ENCODE measurements around the gene XYLT1.

Gene XYLT1

DNA sequence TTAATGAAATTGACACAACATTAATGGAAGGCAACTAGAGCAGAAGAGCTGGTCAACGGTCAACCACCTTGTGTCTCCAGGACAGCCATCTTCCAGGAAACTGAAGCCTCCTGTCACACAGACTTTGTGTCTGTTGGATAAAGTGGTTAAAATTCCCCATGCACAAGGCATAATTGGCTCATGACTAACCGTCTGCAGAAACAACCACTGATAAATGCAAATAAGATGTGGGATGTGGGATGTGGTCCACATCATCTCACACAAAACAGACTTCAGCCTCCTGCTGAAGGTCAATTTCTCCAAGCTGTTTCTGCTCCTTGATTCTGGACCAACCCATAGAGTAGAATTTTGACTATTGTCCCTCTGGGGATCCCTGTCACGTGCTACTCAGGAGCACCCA is 26.9 kb upstream of the XYLT1 start:
- Histone ChIP-seq H3K27me3 (ENCODE audit: insufficient read depth, low read depth) (no peaks in the 10 kb centered on the region), H3K36me3 (ENCODE audit: insufficient read depth) (no peaks in the 10 kb centered on the region), H4K20me1 (ENCODE audit: insufficient read depth) (no peaks in the 10 kb centered on the region), H3K79me2 (ENCODE audit: insufficient read depth, low read depth) (no peaks in the 10 kb centered on the region), H3K9ac (no peak overlapping the region), H3K4me1 (ENCODE audit: low read depth, poor library complexity, severe bottlenecking) (no peaks in the 10 kb centered on the region), H3K4me2 (no peak overlapping the region), H3K4me3 (IDR thresholded peaks at IDR 0.05; ENCODE audit: insufficient read depth, low read depth, low read length) (no peak overlapping the region), H3K27ac (no peak overlapping the region), H2AFZ (ENCODE audit: low read depth) (no peak overlapping the region)
- TF ChIP-seq, protein P1, sequence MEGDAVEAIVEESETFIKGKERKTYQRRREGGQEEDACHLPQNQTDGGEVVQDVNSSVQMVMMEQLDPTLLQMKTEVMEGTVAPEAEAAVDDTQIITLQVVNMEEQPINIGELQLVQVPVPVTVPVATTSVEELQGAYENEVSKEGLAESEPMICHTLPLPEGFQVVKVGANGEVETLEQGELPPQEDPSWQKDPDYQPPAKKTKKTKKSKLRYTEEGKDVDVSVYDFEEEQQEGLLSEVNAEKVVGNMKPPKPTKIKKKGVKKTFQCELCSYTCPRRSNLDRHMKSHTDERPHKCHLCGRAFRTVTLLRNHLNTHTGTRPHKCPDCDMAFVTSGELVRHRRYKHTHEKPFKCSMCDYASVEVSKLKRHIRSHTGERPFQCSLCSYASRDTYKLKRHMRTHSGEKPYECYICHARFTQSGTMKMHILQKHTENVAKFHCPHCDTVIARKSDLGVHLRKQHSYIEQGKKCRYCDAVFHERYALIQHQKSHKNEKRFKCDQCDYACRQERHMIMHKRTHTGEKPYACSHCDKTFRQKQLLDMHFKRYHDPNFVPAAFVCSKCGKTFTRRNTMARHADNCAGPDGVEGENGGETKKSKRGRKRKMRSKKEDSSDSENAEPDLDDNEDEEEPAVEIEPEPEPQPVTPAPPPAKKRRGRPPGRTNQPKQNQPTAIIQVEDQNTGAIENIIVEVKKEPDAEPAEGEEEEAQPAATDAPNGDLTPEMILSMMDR (conservative IDR thresholded peaks at IDR 0.05; ENCODE audit: low read depth, low read length), result no peak

DNA sequence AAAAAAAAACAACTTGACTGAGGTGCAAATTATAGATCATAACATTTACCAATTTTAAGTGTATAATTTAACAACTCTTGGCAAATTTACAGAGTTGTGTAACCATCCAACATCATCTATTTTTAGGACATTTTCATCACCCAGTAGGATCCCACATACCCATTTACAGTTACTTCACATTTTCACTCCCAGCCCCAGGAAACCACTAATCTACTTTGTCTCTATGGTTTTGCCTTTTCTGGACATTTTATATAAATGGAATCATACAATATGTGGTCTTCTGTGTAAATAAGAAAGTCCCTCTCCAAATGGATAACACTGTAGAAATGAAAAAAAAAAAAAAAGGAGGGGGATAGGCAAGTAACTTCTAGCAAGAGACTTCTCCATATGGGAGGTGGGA is 26.1 kb upstream of the XYLT1 start:
- TF ChIP-seq, protein P1 (conservative IDR thresholded peaks at IDR 0.05; ENCODE audit: low read depth, low read length), result no peak
- H2AFZ ChIP-seq (ENCODE audit: low read depth), result no peak overlapping the region
- H3K4me3 ChIP-seq (IDR thresholded peaks at IDR 0.05; ENCODE audit: insufficient read depth, low read depth, low read length), result no peak overlapping the region
- no peak overlapping the region for H3K27ac ChIP-seq
- no peaks in the 10 kb centered on the region for H3K36me3 ChIP-seq (ENCODE audit: insufficient read depth)
- no peaks in the 10 kb centered on the region for H3K4me1 ChIP-seq (ENCODE audit: low read depth, poor library complexity, severe bottlenecking)
- H4K20me1 ChIP-seq (ENCODE audit: insufficient read depth), result no peaks in the 10 kb centered on the region
- no peaks in the 10 kb centered on the region for H3K27me3 ChIP-seq (ENCODE audit: insufficient read depth, low read depth)
- H3K4me2 ChIP-seq, result no peak overlapping the region
- H3K9ac ChIP-seq, result no peak overlapping the region
- H3K79me2 ChIP-seq (ENCODE audit: insufficient read depth, low read depth), result no peaks in the 10 kb centered on the region

DNA sequence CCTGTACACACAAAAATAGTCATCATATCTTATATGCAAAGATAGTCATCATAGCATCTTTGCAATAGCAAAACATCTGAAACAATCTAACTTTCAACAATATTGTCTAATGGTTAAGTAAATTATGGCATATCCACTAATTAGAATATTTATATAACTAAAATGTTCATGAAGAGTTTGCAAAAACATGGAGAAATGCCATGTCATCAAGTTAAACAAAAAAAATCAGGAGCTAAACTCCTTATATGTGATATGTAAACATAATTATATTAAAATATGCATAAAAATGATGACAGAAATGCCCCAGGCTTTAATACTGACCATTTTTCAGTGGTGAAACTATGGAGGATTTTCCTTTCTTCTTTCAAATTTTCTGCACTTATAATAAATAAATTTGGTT is 22.3 kb upstream of the XYLT1 start:
- Histone ChIP-seq H4K20me1 (ENCODE audit: insufficient read depth) (no peaks in the 10 kb centered on the region), H3K27me3 (ENCODE audit: insufficient read depth, low read depth) (no peaks in the 10 kb centered on the region), H3K36me3 (ENCODE audit: insufficient read depth) (no peaks in the 10 kb centered on the region), H3K4me1 (ENCODE audit: low read depth, poor library complexity, severe bottlenecking) (no peaks in the 10 kb centered on the region), H3K27ac (no peak overlapping the region), H2AFZ (ENCODE audit: low read depth) (no peak overlapping the region), H3K4me3 (IDR thresholded peaks at IDR 0.05; ENCODE audit: insufficient read depth, low read depth, low read length) (no peak overlapping the region), H3K9ac (no peak overlapping the region), H3K79me2 (ENCODE audit: insufficient read depth, low read depth) (no peaks in the 10 kb centered on the region), H3K4me2 (no peak overlapping the region)
- TF ChIP-seq, protein P1 (conservative IDR thresholded peaks at IDR 0.05; ENCODE audit: low read depth, low read length), result no peak

DNA sequence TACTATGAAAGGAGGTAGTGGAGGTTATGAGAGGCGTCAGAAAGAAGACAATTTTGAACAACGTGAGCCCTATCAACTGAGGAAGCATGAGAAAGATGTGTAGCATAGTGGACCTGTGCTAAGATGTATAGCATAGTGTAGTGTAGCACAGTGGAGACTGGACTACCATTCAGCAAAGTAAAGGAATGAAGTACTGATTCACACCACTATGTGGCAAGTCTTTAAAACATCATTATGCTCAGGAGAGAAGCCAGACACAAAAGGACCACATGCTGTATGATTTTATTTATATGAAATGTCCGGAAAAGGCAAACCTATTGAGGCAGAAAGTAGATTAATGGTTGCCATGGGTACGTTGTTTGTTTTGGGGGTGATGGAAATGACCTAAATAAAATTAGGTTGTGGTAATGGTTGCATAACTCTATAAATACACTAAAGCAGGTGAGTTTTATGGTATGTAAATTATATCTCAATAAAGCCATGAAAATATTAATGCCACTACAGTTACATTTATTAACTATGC is 20.4 kb upstream of the XYLT1 start:
- H3K4me2 ChIP-seq, result no peak overlapping the region
- no peak overlapping the region for H3K27ac ChIP-seq
- H4K20me1 ChIP-seq (ENCODE audit: insufficient read depth), result no peaks in the 10 kb centered on the region
- no peaks in the 10 kb centered on the region for H3K27me3 ChIP-seq (ENCODE audit: insufficient read depth, low read depth)
- no peak overlapping the region for H2AFZ ChIP-seq (ENCODE audit: low read depth)
- no peaks in the 10 kb centered on the region for H3K79me2 ChIP-seq (ENCODE audit: insufficient read depth, low read depth)
- TF ChIP-seq, protein P1 (conservative IDR thresholded peaks at IDR 0.05; ENCODE audit: low read depth, low read length), result no peak
- no peak overlapping the region for H3K9ac ChIP-seq
- no peaks in the 10 kb centered on the region for H3K4me1 ChIP-seq (ENCODE audit: low read depth, poor library complexity, severe bottlenecking)
- no peaks in the 10 kb centered on the region for H3K36me3 ChIP-seq (ENCODE audit: insufficient read depth)
- no peak overlapping the region for H3K4me3 ChIP-seq (IDR thresholded peaks at IDR 0.05; ENCODE audit: insufficient read depth, low read depth, low read length)
